ENCODE measurements around the gene INSYN2B.

The INSYN2B gene

DNA sequence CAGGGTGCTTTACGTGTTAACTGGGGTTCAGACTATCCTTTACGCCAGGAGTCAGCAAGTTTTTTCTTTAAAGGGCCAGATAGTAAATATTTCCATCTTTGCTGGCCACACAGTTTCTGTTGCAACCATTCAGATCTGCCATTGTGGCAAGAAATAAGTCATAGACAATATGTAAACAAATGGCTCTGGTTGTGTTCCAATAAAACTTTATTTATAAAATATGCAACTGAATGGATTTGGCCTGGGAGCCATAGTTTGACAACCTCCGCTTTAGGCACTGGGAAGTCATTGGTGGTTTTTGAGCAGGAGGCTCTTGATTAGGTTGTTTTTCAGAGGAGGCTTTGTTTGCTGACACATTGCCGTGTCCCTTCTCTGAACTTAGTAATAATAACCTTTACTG, 90.7 kb downstream of the INSYN2B start:
- no peaks in the 10 kb centered on the region for H3K27me3 ChIP-seq (ENCODE audit: low read length)
- no peaks in the 10 kb centered on the region for H4K20me1 ChIP-seq (ENCODE audit: low read depth, low read length)
- no peak overlapping the region for H2AFZ ChIP-seq (ENCODE audit: low read depth, low read length, severe bottlenecking)
- H3K9ac ChIP-seq (ENCODE audit: low read length), result no peak overlapping the region
- H3K36me3 ChIP-seq (ENCODE audit: low read length), result no peaks in the 10 kb centered on the region
- H3K79me2 ChIP-seq (ENCODE audit: insufficient read depth, low read length), result no peaks in the 10 kb centered on the region
- H3K27ac ChIP-seq (ENCODE audit: low read depth, low read length), result no peak overlapping the region
- TF ChIP-seq, protein P1, sequence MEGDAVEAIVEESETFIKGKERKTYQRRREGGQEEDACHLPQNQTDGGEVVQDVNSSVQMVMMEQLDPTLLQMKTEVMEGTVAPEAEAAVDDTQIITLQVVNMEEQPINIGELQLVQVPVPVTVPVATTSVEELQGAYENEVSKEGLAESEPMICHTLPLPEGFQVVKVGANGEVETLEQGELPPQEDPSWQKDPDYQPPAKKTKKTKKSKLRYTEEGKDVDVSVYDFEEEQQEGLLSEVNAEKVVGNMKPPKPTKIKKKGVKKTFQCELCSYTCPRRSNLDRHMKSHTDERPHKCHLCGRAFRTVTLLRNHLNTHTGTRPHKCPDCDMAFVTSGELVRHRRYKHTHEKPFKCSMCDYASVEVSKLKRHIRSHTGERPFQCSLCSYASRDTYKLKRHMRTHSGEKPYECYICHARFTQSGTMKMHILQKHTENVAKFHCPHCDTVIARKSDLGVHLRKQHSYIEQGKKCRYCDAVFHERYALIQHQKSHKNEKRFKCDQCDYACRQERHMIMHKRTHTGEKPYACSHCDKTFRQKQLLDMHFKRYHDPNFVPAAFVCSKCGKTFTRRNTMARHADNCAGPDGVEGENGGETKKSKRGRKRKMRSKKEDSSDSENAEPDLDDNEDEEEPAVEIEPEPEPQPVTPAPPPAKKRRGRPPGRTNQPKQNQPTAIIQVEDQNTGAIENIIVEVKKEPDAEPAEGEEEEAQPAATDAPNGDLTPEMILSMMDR (IDR thresholded peaks at IDR 0.05; ENCODE audit: insufficient read depth, low read length, poor library complexity, severe bottlenecking), result no peak
- no peak for TF ChIP-seq EZH2phosphoT487 (conservative IDR thresholded peaks at IDR 0.05; ENCODE audit: low read length)
- no peak overlapping the region for H3K4me3 ChIP-seq (ENCODE audit: insufficient read depth, low read length, poor library complexity, severe bottlenecking)
- no peaks in the 10 kb centered on the region for H3K9me2 ChIP-seq (replicated peaks; ENCODE audit: insufficient read depth, low read length)
- no peaks in the 10 kb centered on the region for H3F3A ChIP-seq (ENCODE audit: insufficient read depth)
- H3K9me3 ChIP-seq (ENCODE audit: insufficient read depth, low read length), result no peaks in the 10 kb centered on the region
- H3K4me2 ChIP-seq (ENCODE audit: low read depth, low read length, poor library complexity, severe bottlenecking), result no peak overlapping the region

DNA sequence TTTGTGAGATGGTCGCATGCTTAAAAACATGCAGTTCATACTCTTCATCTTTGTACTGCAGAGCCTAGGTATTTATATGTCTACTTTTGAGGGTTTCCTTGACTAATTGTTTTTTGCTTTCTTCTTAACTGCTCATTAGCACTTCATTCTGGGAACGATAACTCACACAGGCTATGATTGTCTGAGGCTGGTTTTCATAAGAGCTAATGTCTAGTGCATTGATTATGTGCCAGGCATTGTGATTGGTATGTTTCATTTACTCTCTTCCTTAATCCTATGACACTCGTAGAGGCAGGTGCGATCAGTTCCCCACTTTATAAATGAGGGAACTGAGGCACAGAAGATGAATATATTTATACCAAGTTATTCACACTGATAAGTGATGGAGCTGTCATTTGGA, 93.6 kb downstream of the INSYN2B start:
- no peaks in the 10 kb centered on the region for H3K9me3 ChIP-seq (ENCODE audit: insufficient read depth, low read length)
- H3K27ac ChIP-seq (ENCODE audit: low read depth, low read length), result no peak overlapping the region
- no peak overlapping the region for H3K9ac ChIP-seq (ENCODE audit: low read length)
- H3K27me3 ChIP-seq (ENCODE audit: low read length), result no peaks in the 10 kb centered on the region
- H3K36me3 ChIP-seq (ENCODE audit: low read length), result no peaks in the 10 kb centered on the region
- no peak overlapping the region for H3K4me2 ChIP-seq (ENCODE audit: low read depth, low read length, poor library complexity, severe bottlenecking)
- no peaks in the 10 kb centered on the region for H4K20me1 ChIP-seq (ENCODE audit: low read depth, low read length)
- no peaks in the 10 kb centered on the region for H3F3A ChIP-seq (ENCODE audit: insufficient read depth)
- no peaks in the 10 kb centered on the region for H3K79me2 ChIP-seq (ENCODE audit: insufficient read depth, low read length)
- no peaks in the 10 kb centered on the region for H3K9me2 ChIP-seq (replicated peaks; ENCODE audit: insufficient read depth, low read length)
- TF ChIP-seq EZH2phosphoT487 (conservative IDR thresholded peaks at IDR 0.05; ENCODE audit: low read length), result no peak
- TF ChIP-seq, protein P1 (IDR thresholded peaks at IDR 0.05; ENCODE audit: insufficient read depth, low read length, poor library complexity, severe bottlenecking), result no peak
- no peak overlapping the region for H3K4me3 ChIP-seq (ENCODE audit: insufficient read depth, low read length, poor library complexity, severe bottlenecking)
- no peak overlapping the region for H2AFZ ChIP-seq (ENCODE audit: low read depth, low read length, severe bottlenecking)

DNA sequence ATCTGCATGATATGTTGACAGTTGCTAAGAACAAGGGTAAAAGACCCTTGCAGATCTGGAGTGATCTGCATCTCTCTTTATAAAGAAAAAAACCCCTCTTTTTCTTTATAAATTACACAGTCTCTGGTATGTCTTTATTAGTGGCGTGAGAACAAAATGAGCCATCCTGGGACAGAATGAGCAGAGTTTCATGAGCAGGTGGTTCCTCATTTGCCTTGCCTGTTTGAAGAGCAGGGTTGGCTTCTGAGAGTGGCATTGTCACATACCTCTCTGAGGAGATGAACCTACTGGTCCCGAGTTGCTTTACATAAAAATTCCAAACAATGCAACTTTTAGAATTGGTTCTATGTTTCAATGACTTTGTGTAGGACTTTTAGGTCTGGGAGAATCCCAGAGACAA, 94.3 kb downstream of the INSYN2B start:
- no peak for TF ChIP-seq EZH2phosphoT487 (conservative IDR thresholded peaks at IDR 0.05; ENCODE audit: low read length)
- TF ChIP-seq, protein P1 (IDR thresholded peaks at IDR 0.05; ENCODE audit: insufficient read depth, low read length, poor library complexity, severe bottlenecking), result no peak
- Histone ChIP-seq H3K9ac (ENCODE audit: low read length) (no peak overlapping the region), H3K36me3 (ENCODE audit: low read length) (no peaks in the 10 kb centered on the region), H3K27me3 (ENCODE audit: low read length) (no peaks in the 10 kb centered on the region), H3K4me2 (ENCODE audit: low read depth, low read length, poor library complexity, severe bottlenecking) (no peak overlapping the region), H4K20me1 (ENCODE audit: low read depth, low read length) (no peaks in the 10 kb centered on the region), H3K79me2 (ENCODE audit: insufficient read depth, low read length) (no peaks in the 10 kb centered on the region), H2AFZ (ENCODE audit: low read depth, low read length, severe bottlenecking) (no peak overlapping the region), H3F3A (ENCODE audit: insufficient read depth) (no peaks in the 10 kb centered on the region), H3K9me2 (replicated peaks; ENCODE audit: insufficient read depth, low read length) (no peaks in the 10 kb centered on the region), H3K9me3 (ENCODE audit: insufficient read depth, low read length) (no peaks in the 10 kb centered on the region), H3K27ac (ENCODE audit: low read depth, low read length) (no peak overlapping the region), H3K4me3 (ENCODE audit: insufficient read depth, low read length, poor library complexity, severe bottlenecking) (no peak overlapping the region)
